Measurements from ENCODE around the gene PSMB1. TPM values are rescaled to one million over a fixed set of nuclear protein-coding genes. Genes with fewer than 3 reads are reported as not detected.
A peak's percentile ranks its signal among the peaks of the same experiment; 100 is the strongest.

Gene PSMB1
- 100 to 1,000 TPM; 213 to 271 (median 237) TPM for total RNA-seq

DNA sequence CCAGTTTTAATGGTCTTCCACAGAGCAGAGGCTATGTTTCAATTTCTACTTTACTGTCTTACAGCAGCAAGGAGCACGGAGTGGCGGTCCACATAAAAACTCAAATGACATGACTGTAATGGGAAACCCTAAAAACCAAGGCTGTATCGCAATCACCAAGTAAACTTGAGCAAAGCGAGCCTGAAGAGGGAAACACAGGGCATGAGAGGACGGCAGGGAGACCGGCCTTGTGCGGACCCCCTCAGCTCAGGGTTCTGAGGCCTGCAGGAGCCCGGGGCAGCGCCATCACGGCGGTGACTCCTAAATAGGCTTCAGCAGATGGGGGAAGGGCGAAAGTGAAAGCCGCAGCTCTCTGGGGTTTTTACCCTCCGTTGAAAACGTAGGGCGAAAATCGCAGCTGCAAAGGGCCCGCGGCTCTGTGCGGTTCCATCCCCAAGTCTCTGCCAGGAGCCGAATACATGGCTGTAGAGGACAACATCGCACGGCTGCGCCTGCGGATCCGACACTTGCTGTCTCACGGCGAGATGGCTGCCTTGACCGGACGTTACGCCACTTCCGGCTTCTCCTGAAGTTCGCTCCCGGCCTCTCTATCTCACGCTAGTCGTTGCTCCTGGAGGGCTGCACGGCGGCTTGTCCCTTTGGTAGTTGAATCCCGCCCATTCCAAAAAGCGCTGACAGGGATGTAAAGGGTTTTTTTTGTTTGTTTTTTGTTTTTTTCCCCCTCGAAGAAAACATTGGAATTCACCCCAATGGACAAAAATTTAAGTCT lies at the start of gene PSMB1:
TSS of gene PSMB1 (minus strand) at position 543 of the 769 bp plus-strand sequence. CDS start at position 478, 65 bp downstream.
- WGBS, 2 donors (ENCODE audit: low coverage in 1 of 2): 0 to 1% methylated on average over 27 to 32 of the region's 41 CpGs
- ATAC-seq: peak; percentile 82
- H3K27ac ChIP-seq: peak within 1 kb of the TSS; percentile 91 to 95 (median 94)
- no peaks in the 10 kb centered on the region for H3K27me3 ChIP-seq
- peaks cover 2 to 38% of the 10 kb centered on the region in 2 donors for H3K36me3 ChIP-seq
- peak; percentile 85 to 88 for TF ChIP-seq POLR2A (IDR thresholded peaks at IDR 0.05)
- peak; percentile 98 for TF ChIP-seq POLR2AphosphoS5 (IDR thresholded peaks at IDR 0.05)
- no peak for TF ChIP-seq EP300 (IDR thresholded peaks at IDR 0.05)
- TF ChIP-seq, protein P1, sequence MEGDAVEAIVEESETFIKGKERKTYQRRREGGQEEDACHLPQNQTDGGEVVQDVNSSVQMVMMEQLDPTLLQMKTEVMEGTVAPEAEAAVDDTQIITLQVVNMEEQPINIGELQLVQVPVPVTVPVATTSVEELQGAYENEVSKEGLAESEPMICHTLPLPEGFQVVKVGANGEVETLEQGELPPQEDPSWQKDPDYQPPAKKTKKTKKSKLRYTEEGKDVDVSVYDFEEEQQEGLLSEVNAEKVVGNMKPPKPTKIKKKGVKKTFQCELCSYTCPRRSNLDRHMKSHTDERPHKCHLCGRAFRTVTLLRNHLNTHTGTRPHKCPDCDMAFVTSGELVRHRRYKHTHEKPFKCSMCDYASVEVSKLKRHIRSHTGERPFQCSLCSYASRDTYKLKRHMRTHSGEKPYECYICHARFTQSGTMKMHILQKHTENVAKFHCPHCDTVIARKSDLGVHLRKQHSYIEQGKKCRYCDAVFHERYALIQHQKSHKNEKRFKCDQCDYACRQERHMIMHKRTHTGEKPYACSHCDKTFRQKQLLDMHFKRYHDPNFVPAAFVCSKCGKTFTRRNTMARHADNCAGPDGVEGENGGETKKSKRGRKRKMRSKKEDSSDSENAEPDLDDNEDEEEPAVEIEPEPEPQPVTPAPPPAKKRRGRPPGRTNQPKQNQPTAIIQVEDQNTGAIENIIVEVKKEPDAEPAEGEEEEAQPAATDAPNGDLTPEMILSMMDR (IDR thresholded peaks at IDR 0.05): peak in 1 of 4 experiments; percentile 10
- H3K4me1 ChIP-seq: peaks cover 19 to 67% (median 31%) of the 10 kb centered on the region in 3 donors
- H3K9me3 ChIP-seq: no peaks in the 10 kb centered on the region
- H3K4me3 ChIP-seq: peak within 1 kb of the TSS; percentile 50 to 81

DNA sequence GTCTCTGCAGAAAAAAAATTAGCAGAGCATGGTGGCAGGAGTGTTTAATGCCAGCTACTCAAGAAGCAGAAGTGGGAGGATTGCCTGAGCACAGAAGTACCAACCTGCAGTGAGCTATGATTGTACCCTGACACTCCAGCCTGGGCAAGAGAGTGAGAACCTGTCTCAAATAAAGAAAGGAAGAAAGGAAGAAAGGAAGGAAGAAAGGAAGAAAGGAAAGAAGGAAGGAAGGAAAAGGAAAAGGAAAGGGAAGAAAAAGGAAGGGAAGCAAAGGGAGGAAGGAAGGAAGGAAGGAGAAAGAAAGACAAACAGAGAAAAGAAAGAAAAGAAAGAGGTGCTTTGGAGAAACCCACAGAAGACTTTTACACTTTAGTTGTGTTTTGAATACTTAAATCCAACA lies 44.2 kb upstream of the PSMB1 start:
- ATAC-seq: no peak

DNA sequence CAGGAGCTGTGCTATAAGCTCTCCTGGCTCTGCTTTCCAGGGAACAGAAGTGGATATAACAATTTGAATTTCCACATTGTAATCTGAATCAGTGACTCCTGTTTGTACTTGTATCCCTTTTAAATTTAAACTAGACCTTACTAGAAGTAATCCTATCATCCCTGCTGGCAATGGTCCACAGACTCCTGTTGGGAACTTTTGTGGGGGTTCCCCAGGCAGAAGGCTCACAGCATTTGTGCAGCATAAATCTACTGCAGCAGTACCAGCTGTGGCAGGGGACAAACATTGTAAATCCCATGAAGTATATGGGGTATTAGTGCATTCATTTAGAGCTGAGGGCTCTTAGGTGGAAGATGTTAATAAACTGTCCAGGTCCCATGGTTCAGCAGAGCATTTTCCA lies 43.3 kb upstream of the PSMB1 start:
- Histone ChIP-seq H3K36me3 (no peaks in the 10 kb centered on the region), H3K27me3 (peaks cover 15% of the 10 kb centered on the region), H3K4me1 (no peaks in the 10 kb centered on the region), H3K27ac (no peak overlapping the region), H3K4me3 (no peak overlapping the region), H3K9me3 (peaks cover 0 to 14% (median 0%) of the 10 kb centered on the region in 3 donors)
- no peak for ATAC-seq
- TF ChIP-seq EP300 (IDR thresholded peaks at IDR 0.05) (no peak), POLR2A (IDR thresholded peaks at IDR 0.05) (no peak), POLR2AphosphoS5 (IDR thresholded peaks at IDR 0.05) (no peak)
- TF ChIP-seq, protein P1 (IDR thresholded peaks at IDR 0.05): no peak

More for the DNA sequence above, 44.2 kb upstream of the PSMB1 start:
- Histone ChIP-seq H3K27ac (no peak overlapping the region), H3K27me3 (peaks cover 15% of the 10 kb centered on the region), H3K9me3 (peaks cover 0 to 9% (median 0%) of the 10 kb centered on the region in 3 donors), H3K36me3 (no peaks in the 10 kb centered on the region), H3K4me1 (no peaks in the 10 kb centered on the region), H3K4me3 (no peak overlapping the region)
- TF ChIP-seq EP300 (IDR thresholded peaks at IDR 0.05) (no peak), POLR2A (IDR thresholded peaks at IDR 0.05) (no peak), POLR2AphosphoS5 (IDR thresholded peaks at IDR 0.05) (no peak)
- TF ChIP-seq, protein P1 (IDR thresholded peaks at IDR 0.05): no peak

DNA sequence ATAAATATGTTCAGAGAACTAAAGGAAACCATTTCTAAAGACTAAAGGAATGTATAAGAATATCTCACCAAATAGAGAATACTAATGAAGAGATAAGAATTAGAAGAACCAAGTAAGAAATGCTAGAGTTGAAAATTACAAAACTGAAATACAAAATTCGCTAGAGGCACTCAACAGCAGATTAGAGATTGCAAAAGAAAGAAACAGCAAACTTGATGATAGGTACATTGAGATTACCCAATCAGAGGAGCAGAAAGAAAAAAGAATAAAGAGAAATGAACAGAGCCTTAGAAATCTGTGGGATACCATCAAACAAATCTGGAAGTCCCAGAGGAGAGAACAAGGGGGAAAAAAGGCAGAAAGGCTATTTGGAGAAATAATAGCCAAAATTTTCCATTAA lies 37.6 kb upstream of the PSMB1 start:
- H3K27ac ChIP-seq: no peak overlapping the region
- peaks cover 4% of the 10 kb centered on the region for H3K27me3 ChIP-seq
- TF ChIP-seq EP300 (IDR thresholded peaks at IDR 0.05) (no peak), POLR2AphosphoS5 (IDR thresholded peaks at IDR 0.05) (no peak), POLR2A (IDR thresholded peaks at IDR 0.05) (no peak)
- TF ChIP-seq, protein P1 (IDR thresholded peaks at IDR 0.05): no peak
- H3K4me1 ChIP-seq: peaks cover 0 to under 1% (median 0%) of the 10 kb centered on the region in 3 donors
- 87 to 100% methylated on average over 1 of the region's 1 CpG for WGBS, 2 donors (ENCODE audit: low coverage in 1 of 2)
- peaks cover 0 to 18% (median 0%) of the 10 kb centered on the region in 3 donors for H3K9me3 ChIP-seq
- no peaks in the 10 kb centered on the region for H3K36me3 ChIP-seq
- no peak for ATAC-seq
- no peak overlapping the region for H3K4me3 ChIP-seq
